PC-9 (cell line): ENCODE data around the gene MGAT5. TPM values are rescaled to one million over a fixed set of nuclear protein-coding genes. Genes with fewer than 3 reads are reported as not detected.

Experiments
- BruUV-seq: library from RNA; stranded (reverse); fragments of 400-500 nt; replicated peaks from 2 replicates; lab custom pipeline; 2021; lab: Mats Ljungman, UMichigan
- CTCF ChIA-PET: fragments of 300-600 bp; sonication (Branson Sonifier 250); formaldehyde crosslinking; loops from one replicate; lab custom pipeline; 2022; ENCODE audit warnings: antibody characterized with exemption; lab: Charles Lee
- POLR2A ChIA-PET: fragments of 300-600 bp; sonication (Branson Sonifier 250); formaldehyde crosslinking; loops from one replicate; lab custom pipeline; 2022; ENCODE audit warnings: antibody characterized with exemption; ENCODE audit not compliant: unreplicated experiment; lab: Charles Lee
- DNase-seq, 2 experiments: peaks; one replicate each; pipeline versions ENCODE4 v3.0.0 to v3.0.0-alpha.2; 2015 to 2022; ENCODE audit warnings: mixed read lengths in 1 of 2
- H2AFZ ChIP-seq: fragments of 200-600 bp; sonication (generic); 2 replicates; pipeline ENCODE4 v1.8.1; 2017; ENCODE audit warnings: antibody characterized with exemption
- H3F3A ChIP-seq: fragments of 200-600 bp; sonication (generic); 2 replicates; pipeline ENCODE4 v1.8.1; 2017; ENCODE audit warnings: antibody characterized with exemption, mild to moderate bottlenecking, low read depth; ENCODE audit not compliant: insufficient read depth
- H3K27ac ChIP-seq: fragments of 200-600 bp; sonication (generic); 2 replicates; pipeline ENCODE4 v1.6.1; 2016; ENCODE audit warnings: mixed run types
- H3K27me3 ChIP-seq: fragments of 200-600 bp; sonication (generic); 2 replicates; pipeline ENCODE4 v1.6.1; 2016; ENCODE audit warnings: low read depth, mixed run types; ENCODE audit not compliant: insufficient read depth
- H3K36me3 ChIP-seq: fragments of 200-600 bp; sonication (generic); 2 replicates; pipeline ENCODE4 v1.6.1; 2016; ENCODE audit warnings: low read depth, mixed run types
- H3K4me1 ChIP-seq: fragments of 200-600 bp; sonication (generic); replicated peaks from 2 replicates; pipeline ENCODE4 v1.6.1; 2016; ENCODE audit warnings: mixed run types; ENCODE audit not compliant: insufficient read depth
- H3K4me2 ChIP-seq: fragments of 200-600 bp; sonication (generic); 2 replicates; pipeline ENCODE4 v1.6.1; 2017; ENCODE audit warnings: mixed run types
- H3K4me3 ChIP-seq: fragments of 200-600 bp; sonication (generic); 2 replicates; pipeline ENCODE4 v1.6.1; 2016; ENCODE audit warnings: mixed run types
- H3K79me2 ChIP-seq: fragments of 200-600 bp; sonication (generic); 2 replicates; pipeline ENCODE4 v1.6.1; 2017; ENCODE audit warnings: low read depth, mixed run types
- H3K9me2 ChIP-seq: fragments of 200-600 bp; sonication (generic); 2 replicates; pipeline ENCODE4 v1.8.1; 2017; ENCODE audit warnings: mild to moderate bottlenecking; ENCODE audit not compliant: insufficient read depth
- H3K9me3 ChIP-seq: fragments of 200-600 bp; sonication (generic); 2 replicates; pipeline ENCODE4 v1.8.1; 2016; ENCODE audit warnings: low read depth; ENCODE audit not compliant: insufficient read depth
- H4K20me1 ChIP-seq: fragments of 200-600 bp; sonication (generic); 2 replicates; pipeline ENCODE4 v1.8.1; 2017; ENCODE audit not compliant: insufficient read depth
- CTCF ChIP-seq: fragments of 200-600 bp; sonication (generic); conservative IDR thresholded peaks from 2 replicates; pipeline ENCODE4 v1.6.1; 2017; ENCODE audit warnings: mixed run types, antibody characterized with exemption, mild to moderate bottlenecking, moderate library complexity
- EZH2 ChIP-seq: fragments of 200-600 bp; sonication (generic); IDR thresholded peaks from 2 replicates; pipeline ENCODE4 v1.8.0; 2017; ENCODE audit warnings: antibody characterized with exemption, low read depth
- intact Hi-C: fragments of 100-400 bp; cut with micrococcal nuclease; formaldehyde crosslinking; loops from one replicate; pipeline ENCODE4 v1.10.0; 2022; ENCODE audit not compliant: unreplicated experiment
- total RNA-seq: library from RNA; stranded (reverse); gene quantifications from 2 replicates; pipeline ENCODE4 v1.2.3, GENCODE V29; 2021

MGAT5 gene
- total RNA-seq, 1 experiment from 2014 or later: 33.5 TPM

DNA sequence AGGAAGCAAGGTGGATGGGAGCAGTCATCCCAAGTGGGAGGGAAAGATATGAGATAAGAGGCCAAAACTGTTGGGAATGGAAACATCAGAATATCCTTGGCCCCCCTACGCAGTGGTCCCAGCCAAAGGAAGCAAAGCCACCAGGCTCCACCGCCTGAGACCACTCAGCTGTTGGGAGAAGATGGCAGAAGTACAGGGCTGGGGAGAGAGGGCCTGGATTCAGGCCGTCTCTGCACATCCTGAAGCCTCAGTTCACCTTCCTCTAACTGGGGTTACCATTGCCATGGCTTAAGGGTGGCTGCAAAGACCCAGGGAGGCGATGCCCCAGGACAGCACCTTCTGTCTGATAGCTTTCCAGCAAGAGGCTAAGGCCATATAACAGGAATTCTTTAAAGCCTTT lies 193.8 kb downstream of the MGAT5 start:
- H2AFZ ChIP-seq: no peak overlapping the region
- H3K4me1 ChIP-seq: 0 out of 2 replicates have a peak, but pooled peaks cover 3% of the 10 kb centered on the region

GRCh38 chr2:134448650-134449049 lies 194.8 kb downstream of the MGAT5 start:
- TF ChIP-seq CTCF (no peak), EZH2 (no peak)
- H3K27me3 ChIP-seq: no peaks in the 10 kb centered on the region
- no peaks in the 10 kb centered on the region for H3F3A ChIP-seq
- ChIA-PET CTCF (interaction anchor here (0.6 kb wide), 1 partner anchor 765 kb away, joined by 4 read pairs; no protein-coding TSS in a partner anchor), POLR2A (no interaction called here)
- H3K4me1 ChIP-seq: 0 out of 2 replicates have a peak, but pooled peaks cover 3% of the 10 kb centered on the region
- no peaks in the 10 kb centered on the region for H4K20me1 ChIP-seq
- H3K79me2 ChIP-seq: no peaks in the 10 kb centered on the region
- no peaks in the 10 kb centered on the region for H3K9me3 ChIP-seq
- DNase-seq: no peak
- intact Hi-C loops: no loop called here
- BruUV-seq: no TSS peak
- no peak overlapping the region for H3K27ac ChIP-seq
- H3K9me2 ChIP-seq: no peaks in the 10 kb centered on the region
- no peak overlapping the region for H2AFZ ChIP-seq
- no peak overlapping the region for H3K4me3 ChIP-seq
- H3K36me3 ChIP-seq: no peaks in the 10 kb centered on the region
- H3K4me2 ChIP-seq: no peak overlapping the region

More for the DNA sequence above, 193.8 kb downstream of the MGAT5 start:
- TF ChIP-seq CTCF (no peak), EZH2 (no peak)
- Histone ChIP-seq H3K9me2 (no peaks in the 10 kb centered on the region), H3F3A (no peaks in the 10 kb centered on the region), H3K9me3 (no peaks in the 10 kb centered on the region), H3K4me3 (no peak overlapping the region), H3K36me3 (no peaks in the 10 kb centered on the region), H4K20me1 (no peaks in the 10 kb centered on the region), H3K27me3 (no peaks in the 10 kb centered on the region), H3K79me2 (no peaks in the 10 kb centered on the region), H3K4me2 (no peak overlapping the region), H3K27ac (no peak overlapping the region)
- BruUV-seq: no TSS peak
- intact Hi-C loops: no loop called here
- ChIA-PET CTCF (no interaction called here), POLR2A (no interaction called here)
- DNase-seq: no peak

GRCh38 chr2:134449157-134449556 lies 195.3 kb downstream of the MGAT5 start:
- no peak for TF ChIP-seq EZH2
- no peak for TF ChIP-seq CTCF
- no peak for DNase-seq
- no peak overlapping the region for H2AFZ ChIP-seq
- H3F3A ChIP-seq: no peaks in the 10 kb centered on the region
- POLR2A ChIA-PET: no interaction called here
- H3K4me2 ChIP-seq: no peak overlapping the region
- no peaks in the 10 kb centered on the region for H3K9me2 ChIP-seq
- H3K27ac ChIP-seq: no peak overlapping the region
- H4K20me1 ChIP-seq: no peaks in the 10 kb centered on the region
- H3K27me3 ChIP-seq: no peaks in the 10 kb centered on the region
- no peak overlapping the region for H3K4me3 ChIP-seq
- no peaks in the 10 kb centered on the region for H3K9me3 ChIP-seq
- BruUV-seq: no TSS peak
- no peaks in the 10 kb centered on the region for H3K79me2 ChIP-seq
- intact Hi-C loops: no loop called here
- CTCF ChIA-PET: interaction anchor here (0.6 kb wide), 1 partner anchor 765 kb away, joined by 4 read pairs; no protein-coding TSS in a partner anchor
- H3K4me1 ChIP-seq: 0 out of 2 replicates have a peak, but pooled peaks cover 3% of the 10 kb centered on the region
- H3K36me3 ChIP-seq: no peaks in the 10 kb centered on the region
